HEK293 (cell line): ENCODE results near the gene ZSCAN25.

Source experiments
- CTCF ChIA-PET: fragments of 350-600 bp; formaldehyde crosslinking; extraction: SDS; loops from one replicate; lab custom pipeline; 2021; ENCODE audit warnings: antibody characterized with exemption; lab: Yijun Ruan, JAX
- POLR2A ChIA-PET: fragments of 300-600 bp; formaldehyde crosslinking; extraction: SDS; loops from one replicate; lab custom pipeline; 2020; ENCODE audit warnings: antibody characterized with exemption, inconsistent platforms; lab: Yijun Ruan, JAX
- H3K27ac ChIP-seq: fragments of 200-500 bp; sonication (Bioruptor generic); 2 replicates; pipeline ENCODE4 v1.5.1; 2014; ENCODE audit warnings: low read depth, low read length, control low read depth, inconsistent platforms; ENCODE audit errors: extremely low read depth
- H3K36me3 ChIP-seq, 2 experiments: fragments of 200-500 bp in 1 of 2; sonication (Bioruptor generic) in 1 of 2; 1 replicate in 1 of 2; 2 replicates in 1 of 2; pipeline ENCODE4 v1.5.1; 2014 to 2017; ENCODE audit warnings: inconsistent platforms in 2 of 2, low read length in 2 of 2; ENCODE audit not compliant: control insufficient read depth in 2 of 2, insufficient read depth in 1 of 2
- H3K4me1 ChIP-seq: fragments of 200-500 bp; sonication (Bioruptor generic); 2 replicates; pipeline ENCODE4 v1.5.1; 2014; ENCODE audit warnings: mild to moderate bottlenecking, low read length, inconsistent platforms; ENCODE audit not compliant: control insufficient read depth, insufficient read depth
- H3K4me3 ChIP-seq: 2 replicates; pipeline ENCODE4 v1.5.1; 2011; ENCODE audit warnings: low read depth, mild to moderate bottlenecking, control low read depth, low read length, moderate library complexity
- H3K9me3 ChIP-seq: fragments of 200-500 bp; sonication (Bioruptor generic); 2 replicates; pipeline ENCODE4 v1.5.1; 2014; ENCODE audit warnings: low read depth, low read length, inconsistent platforms; ENCODE audit not compliant: control insufficient read depth, insufficient read depth
- GLI2 ChIP-seq: fragments of 450-650 bp; formaldehyde crosslinking; IDR thresholded peaks from 2 replicates; pipeline ENCODE4; 2017; ENCODE audit warnings: missing biosample characterization, missing genetic modification characterization, low read depth, borderline replicate concordance
- GLI4 ChIP-seq: fragments of 450-650 bp; formaldehyde crosslinking; IDR thresholded peaks from 2 replicates; pipeline ENCODE4 v1.5.1; 2016; ENCODE audit warnings: missing biosample characterization, missing genetic modification characterization
- MYNN ChIP-seq: fragments of 450-650 bp; formaldehyde crosslinking; IDR thresholded peaks from 2 replicates; pipeline ENCODE4 v1.5.1; 2016; ENCODE audit warnings: missing biosample characterization, missing genetic modification characterization, borderline replicate concordance
- PRDM4 ChIP-seq: fragments of 450-650 bp; formaldehyde crosslinking; IDR thresholded peaks from 2 replicates; pipeline ENCODE4 v1.5.1; 2017; ENCODE audit warnings: missing biosample characterization, missing genetic modification characterization
- WT1 ChIP-seq: fragments of 450-650 bp; formaldehyde crosslinking; IDR thresholded peaks from 2 replicates; pipeline ENCODE4 v1.5.1; 2016; ENCODE audit warnings: missing biosample characterization, missing genetic modification characterization
- YY2 ChIP-seq: fragments of 450-650 bp; formaldehyde crosslinking; IDR thresholded peaks from 2 replicates; pipeline ENCODE4 v1.5.1; 2016; ENCODE audit warnings: missing biosample characterization, missing genetic modification characterization
- ZFHX2 ChIP-seq: fragments of 450-650 bp; formaldehyde crosslinking; conservative IDR thresholded peaks from 2 replicates; pipeline ENCODE4 v1.5.1; 2016; ENCODE audit warnings: missing biosample characterization, missing genetic modification characterization
- ZIC2 ChIP-seq: fragments of 450-650 bp; formaldehyde crosslinking; IDR thresholded peaks from 2 replicates; pipeline ENCODE4 v1.5.1; 2016; ENCODE audit warnings: missing biosample characterization, missing genetic modification characterization
- ZNF133 ChIP-seq: fragments of 450-650 bp; formaldehyde crosslinking; IDR thresholded peaks from 2 replicates; pipeline ENCODE4 v1.5.1; 2016; ENCODE audit warnings: missing biosample characterization, missing genetic modification characterization
- ZNF157 ChIP-seq: fragments of 450-650 bp; formaldehyde crosslinking; IDR thresholded peaks from 2 replicates; pipeline ENCODE4 v1.5.1; 2016; ENCODE audit warnings: missing biosample characterization, missing genetic modification characterization
- ZNF175 ChIP-seq: fragments of 450-650 bp; formaldehyde crosslinking; IDR thresholded peaks from 2 replicates; pipeline ENCODE4 v1.5.1; 2016; ENCODE audit warnings: missing biosample characterization, missing genetic modification characterization
- ZNF184 ChIP-seq: fragments of 450-650 bp; IDR thresholded peaks from 2 replicates; pipeline ENCODE4 v1.5.1; 2018; ENCODE audit warnings: missing biosample characterization, mild to moderate bottlenecking, missing genetic modification characterization
- ZNF19 ChIP-seq: fragments of 450-650 bp; formaldehyde crosslinking; IDR thresholded peaks from 2 replicates; pipeline ENCODE4; 2016; ENCODE audit warnings: missing biosample characterization, missing genetic modification characterization, low read depth
- ZNF350 ChIP-seq: fragments of 450-650 bp; formaldehyde crosslinking; IDR thresholded peaks from 2 replicates; pipeline ENCODE4 v1.5.0; 2017; ENCODE audit warnings: missing biosample characterization, mild to moderate bottlenecking, missing genetic modification characterization
- ZNF394 ChIP-seq: fragments of 450-650 bp; formaldehyde crosslinking; IDR thresholded peaks from 2 replicates; pipeline ENCODE4 v1.5.1; 2016; ENCODE audit warnings: missing biosample characterization, missing genetic modification characterization, mild to moderate bottlenecking, moderate library complexity, borderline replicate concordance
- ZNF416 ChIP-seq: fragments of 450-650 bp; formaldehyde crosslinking; IDR thresholded peaks from 2 replicates; pipeline ENCODE4 v1.5.1; 2016; ENCODE audit warnings: missing biosample characterization, missing genetic modification characterization
- ZNF423 ChIP-seq: fragments of 450-650 bp; formaldehyde crosslinking; IDR thresholded peaks from 2 replicates; pipeline ENCODE4 v1.5.1; 2016; ENCODE audit warnings: missing biosample characterization, missing genetic modification characterization
- ZNF521 ChIP-seq: fragments of 450-650 bp; formaldehyde crosslinking; IDR thresholded peaks from 2 replicates; pipeline ENCODE4 v1.5.1; 2017; ENCODE audit warnings: missing biosample characterization, mild to moderate bottlenecking, missing genetic modification characterization
- ZNF585B ChIP-seq: fragments of 450-650 bp; formaldehyde crosslinking; IDR thresholded peaks from 2 replicates; pipeline ENCODE4 v1.5.1; 2016; ENCODE audit warnings: missing biosample characterization, missing genetic modification characterization
- ZNF596 ChIP-seq: fragments of 450-650 bp; IDR thresholded peaks from 2 replicates; pipeline ENCODE4 v1.5.0; 2018; ENCODE audit warnings: missing biosample characterization, mild to moderate bottlenecking, missing genetic modification characterization, moderate library complexity
- ZNF658 ChIP-seq: fragments of 450-650 bp; formaldehyde crosslinking; IDR thresholded peaks from 2 replicates; pipeline ENCODE4; 2016; ENCODE audit warnings: missing biosample characterization, missing genetic modification characterization
- ZNF776 ChIP-seq: fragments of 450-650 bp; formaldehyde crosslinking; IDR thresholded peaks from 2 replicates; pipeline ENCODE4 v1.5.0; 2017; ENCODE audit warnings: missing biosample characterization, missing genetic modification characterization, borderline replicate concordance
- ZNF843 ChIP-seq: fragments of 450-650 bp; formaldehyde crosslinking; IDR thresholded peaks from 2 replicates; pipeline ENCODE4 v1.5.1; 2016; ENCODE audit warnings: missing biosample characterization, missing genetic modification characterization
- TF ChIP-seq, protein P1 (sequence below): fragments of 450-650 bp; formaldehyde crosslinking; IDR thresholded peaks from 2 replicates; pipeline ENCODE4 v1.5.1; 2016; ENCODE audit warnings: missing biosample characterization, missing genetic modification characterization
- TF ChIP-seq, protein P2 (sequence below): fragments of 450-650 bp; formaldehyde crosslinking; IDR thresholded peaks from 2 replicates; pipeline ENCODE4 v1.5.1; 2016; ENCODE audit warnings: missing biosample characterization, missing genetic modification characterization

ZSCAN25 gene

DNA sequence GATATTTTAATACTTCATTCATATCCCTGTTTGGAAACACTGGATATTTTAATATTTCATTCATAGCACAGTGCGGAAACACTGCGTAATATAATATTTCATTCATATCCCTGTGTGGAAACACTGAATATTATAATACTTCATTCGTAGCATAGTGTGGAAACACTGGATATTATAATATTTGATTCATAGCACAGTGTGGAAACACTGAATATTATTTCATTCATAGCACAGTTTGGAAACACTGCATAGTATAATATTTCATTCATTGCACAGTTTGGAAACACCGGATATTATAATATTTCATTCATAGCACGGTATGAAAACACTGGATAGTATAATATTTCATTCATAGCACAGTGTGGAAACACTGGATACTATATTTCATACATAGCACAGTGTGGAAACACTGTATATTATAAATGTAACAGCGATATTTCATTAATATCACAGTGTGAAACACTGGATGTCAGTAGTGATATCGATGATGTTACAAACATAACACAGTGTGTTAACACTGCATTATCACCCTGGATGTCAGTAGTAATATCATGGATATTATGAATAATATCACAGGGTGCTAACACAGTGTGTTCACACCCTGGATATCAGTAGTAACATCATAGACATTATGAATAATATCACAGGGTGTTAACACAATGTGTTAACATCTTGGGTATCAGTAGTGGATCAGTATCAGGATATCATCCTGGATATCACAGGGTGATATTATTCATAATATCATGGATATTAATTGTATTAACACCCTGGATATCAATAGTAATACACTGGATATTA is 21.6 kb upstream of the ZSCAN25 start (continued):
- TF ChIP-seq PRDM4 (tag by site-specific recombination) (no peak), ZNF521 (tag by site-specific recombination) (no peak), ZIC2 (tag by site-specific recombination) (no peak), WT1 (tag by site-specific recombination) (no peak), ZNF157 (tag by site-specific recombination) (no peak), GLI4 (no peak), ZNF394 (tag by site-specific recombination) (no peak), ZNF585B (no peak)
- TF ChIP-seq, protein P1, sequence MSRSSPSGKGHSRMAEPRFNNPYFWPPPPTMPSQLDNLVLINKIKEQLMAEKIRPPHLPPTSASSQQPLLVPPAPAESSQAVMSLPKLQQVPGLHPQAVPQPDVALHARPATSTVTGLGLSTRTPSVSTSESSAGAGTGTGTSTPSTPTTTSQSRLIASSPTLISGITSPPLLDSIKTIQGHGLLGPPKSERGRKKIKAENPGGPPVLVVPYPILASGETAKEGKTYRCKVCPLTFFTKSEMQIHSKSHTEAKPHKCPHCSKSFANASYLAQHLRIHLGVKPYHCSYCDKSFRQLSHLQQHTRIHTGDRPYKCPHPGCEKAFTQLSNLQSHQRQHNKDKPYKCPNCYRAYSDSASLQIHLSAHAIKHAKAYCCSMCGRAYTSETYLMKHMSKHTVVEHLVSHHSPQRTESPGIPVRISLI = no peak
- TF ChIP-seq, all 188 proteins: peak for 0

- CTCF ChIA-PET = no interaction called here
- no peaks in the 10 kb centered on the region for H3K36me3 ChIP-seq
These were observed 20.3 kb upstream of the ZSCAN25 start for GRCh38 chr7:99596408-99596955.

DNA sequence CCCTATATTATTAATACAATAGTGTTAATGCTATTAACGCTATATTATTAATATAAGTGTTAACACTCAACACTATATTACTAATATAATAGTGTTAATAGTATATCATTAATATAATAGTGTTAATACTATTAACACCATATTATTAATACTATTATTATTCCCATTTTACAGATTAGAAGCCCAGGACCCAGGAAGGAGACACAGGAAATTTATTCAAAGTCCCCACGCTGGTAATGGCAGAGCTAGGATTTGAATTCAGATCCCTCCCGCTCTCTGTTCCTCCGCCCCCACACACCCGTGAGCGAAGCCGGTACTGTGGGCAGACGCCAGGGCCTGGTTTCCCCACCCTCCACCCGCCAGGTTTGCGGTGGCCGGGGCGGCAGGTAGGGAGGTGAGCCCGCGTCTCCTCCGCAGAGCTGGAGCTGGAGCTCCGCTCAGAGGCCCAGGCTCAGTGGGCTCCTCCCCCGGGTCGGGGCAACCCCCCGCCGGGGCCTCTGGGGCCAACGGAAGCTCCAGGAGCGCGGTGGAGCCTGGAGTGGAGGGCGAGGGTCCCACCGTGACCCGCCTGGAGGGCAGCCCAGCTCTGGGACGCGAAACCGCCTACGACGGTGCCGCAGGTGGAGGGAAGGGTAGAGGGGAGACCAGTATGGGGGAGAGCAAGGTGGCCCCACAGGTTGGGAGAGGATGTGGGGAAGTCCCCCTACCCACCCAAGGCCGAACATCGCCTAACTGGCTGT is 18.8 kb upstream of the ZSCAN25 start, which contains the start of gene TMEM225B:
Gene TMEM225B, plus strand, starts transcription at position 506 of the 740 bp plus-strand sequence. CDS start 6,122 bp downstream, outside the sequence.
- no peak within 1 kb of the TSS for H3K4me3 ChIP-seq
- ChIA-PET POLR2A (no interaction called here), CTCF (no interaction called here)
- TF ChIP-seq ZNF19 (tag by site-specific recombination) (no peak), ZNF843 (tag by site-specific recombination) (no peak), ZNF658 (tag by site-specific recombination) (no peak), ZNF350 (tag by site-specific recombination) (no peak), ZFHX2 (tag by site-specific recombination) (no peak), ZNF184 (no peak), ZNF416 (tag by site-specific recombination) (no peak), YY2 (no peak), ZNF175 (no peak), GLI2 (no peak), ZNF776 (tag by site-specific recombination) (no peak), ZNF133 (tag by site-specific recombination) (no peak), ZNF596 (tag by site-specific recombination) (no peak), MYNN (tag by site-specific recombination) (no peak)
- TF ChIP-seq, protein P2, sequence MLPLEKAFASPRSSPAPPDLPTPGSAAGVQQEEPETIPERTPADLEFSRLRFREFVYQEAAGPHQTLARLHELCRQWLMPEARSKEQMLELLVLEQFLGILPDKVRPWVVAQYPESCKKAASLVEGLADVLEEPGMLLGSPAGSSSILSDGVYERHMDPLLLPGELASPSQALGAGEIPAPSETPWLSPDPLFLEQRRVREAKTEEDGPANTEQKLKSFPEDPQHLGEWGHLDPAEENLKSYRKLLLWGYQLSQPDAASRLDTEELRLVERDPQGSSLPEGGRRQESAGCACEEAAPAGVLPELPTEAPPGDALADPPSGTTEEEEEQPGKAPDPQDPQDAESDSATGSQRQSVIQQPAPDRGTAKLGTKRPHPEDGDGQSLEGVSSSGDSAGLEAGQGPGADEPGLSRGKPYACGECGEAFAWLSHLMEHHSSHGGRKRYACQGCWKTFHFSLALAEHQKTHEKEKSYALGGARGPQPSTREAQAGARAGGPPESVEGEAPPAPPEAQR = no peak

More at GRCh38 chr7:99596408-99596955, 20.3 kb upstream of the ZSCAN25 start:
- no peaks in the 10 kb centered on the region for H3K4me1 ChIP-seq
- H3K4me3 ChIP-seq = no peak overlapping the region
- POLR2A ChIA-PET = no interaction called here
- H3K27ac ChIP-seq = no peak overlapping the region
- no peak for TF ChIP-seq ZNF423
- no peaks in the 10 kb centered on the region for H3K9me3 ChIP-seq

More for the DNA sequence above, 18.8 kb upstream of the ZSCAN25 start, which contains the start of gene TMEM225B:
- no peaks in the 10 kb centered on the region for H3K9me3 ChIP-seq
- H3K27ac ChIP-seq = no peak within 1 kb of the TSS
- no peaks in the 10 kb centered on the region for H3K4me1 ChIP-seq
- H3K36me3 ChIP-seq = no peaks in the 10 kb centered on the region
